ENCODE measurements around the gene POLR3A. TPM values are rescaled to one million over a fixed set of nuclear protein-coding genes. Genes with fewer than 3 reads are reported as not detected.
A peak's percentile ranks its signal among the peaks of the same experiment; 100 is the strongest.

Gene POLR3A
- total and polyA plus RNA-seq, 2 donors (not counting 1 experiment from before 2014, with no cell fraction given): 11.6 to 16.8 TPM

DNA sequence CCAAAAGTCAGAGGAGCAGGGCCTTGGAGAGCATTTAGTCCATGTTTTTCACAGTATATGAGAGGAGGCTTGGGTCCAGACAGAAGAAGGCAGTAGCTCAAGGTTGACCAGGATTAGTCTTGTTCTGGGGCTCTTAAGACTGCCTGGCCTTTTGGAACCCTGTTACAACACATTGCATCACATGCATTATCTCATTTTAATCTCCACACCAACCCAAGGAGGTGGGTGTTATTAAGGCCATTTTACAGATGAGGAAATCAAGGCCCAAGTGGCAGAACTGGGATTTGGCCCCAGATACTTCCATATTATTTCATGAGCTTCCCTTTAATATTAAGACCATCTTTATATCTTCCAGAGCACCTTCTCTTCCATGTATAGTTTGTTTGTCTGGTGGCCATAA is 43.2 kb upstream of the POLR3A start:
- Histone ChIP-seq H3K27me3 (ENCODE audit: control insufficient read depth, insufficient read depth, low read length) (no peaks in the 10 kb centered on the region), H3K9me3 (ENCODE audit: control insufficient read depth, insufficient read depth, low read depth, low read length) (no peaks in the 10 kb centered on the region), H3K4me2 (ENCODE audit: extremely low read depth, insufficient read depth, low read length) (no peak overlapping the region), H3K27ac (ENCODE audit: insufficient read depth, low read length) (no peak overlapping the region), H3K4me3 (replicated peaks in 1 of 4; ENCODE audit: control extremely low read depth in 1 of 4, insufficient read depth in 1 of 4, low read depth in 3 of 4, low read length in 4 of 4) (no peak overlapping the region), H4K20me1 (ENCODE audit: control insufficient read depth, extremely low read depth, insufficient read depth, low read length) (no peaks in the 10 kb centered on the region), H3K79me2 (ENCODE audit: control insufficient read depth, insufficient read depth, low read length) (no peaks in the 10 kb centered on the region), H3K36me3 (ENCODE audit: control insufficient read depth, insufficient read depth, low read length) (no peaks in the 10 kb centered on the region), H3K9ac (ENCODE audit: insufficient read depth, low read length) (no peak overlapping the region), H3K4me1 (ENCODE audit: control insufficient read depth, extremely low read depth, insufficient read depth, low read length) (no peaks in the 10 kb centered on the region), H2AFZ (ENCODE audit: low read length) (no peak overlapping the region)
- TF ChIP-seq, protein P1, sequence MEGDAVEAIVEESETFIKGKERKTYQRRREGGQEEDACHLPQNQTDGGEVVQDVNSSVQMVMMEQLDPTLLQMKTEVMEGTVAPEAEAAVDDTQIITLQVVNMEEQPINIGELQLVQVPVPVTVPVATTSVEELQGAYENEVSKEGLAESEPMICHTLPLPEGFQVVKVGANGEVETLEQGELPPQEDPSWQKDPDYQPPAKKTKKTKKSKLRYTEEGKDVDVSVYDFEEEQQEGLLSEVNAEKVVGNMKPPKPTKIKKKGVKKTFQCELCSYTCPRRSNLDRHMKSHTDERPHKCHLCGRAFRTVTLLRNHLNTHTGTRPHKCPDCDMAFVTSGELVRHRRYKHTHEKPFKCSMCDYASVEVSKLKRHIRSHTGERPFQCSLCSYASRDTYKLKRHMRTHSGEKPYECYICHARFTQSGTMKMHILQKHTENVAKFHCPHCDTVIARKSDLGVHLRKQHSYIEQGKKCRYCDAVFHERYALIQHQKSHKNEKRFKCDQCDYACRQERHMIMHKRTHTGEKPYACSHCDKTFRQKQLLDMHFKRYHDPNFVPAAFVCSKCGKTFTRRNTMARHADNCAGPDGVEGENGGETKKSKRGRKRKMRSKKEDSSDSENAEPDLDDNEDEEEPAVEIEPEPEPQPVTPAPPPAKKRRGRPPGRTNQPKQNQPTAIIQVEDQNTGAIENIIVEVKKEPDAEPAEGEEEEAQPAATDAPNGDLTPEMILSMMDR (conservative IDR thresholded peaks at IDR 0.05 in 1 of 2, IDR thresholded peaks at IDR 0.05 in 1 of 2; ENCODE audit: low read depth in 1 of 2, low read length in 2 of 2): no peak
- no peak for TF ChIP-seq EZH2 (IDR thresholded peaks at IDR 0.05; ENCODE audit: low read length, missing control alignments)
- peak in 1 of 2 donors; percentile 5 for DNase-seq (ENCODE audit: low read depth in 2 of 2)

- Histone ChIP-seq H3K79me2 (ENCODE audit: control insufficient read depth, insufficient read depth, low read length) (no peaks in the 10 kb centered on the region), H2AFZ (ENCODE audit: low read length) (no peak overlapping the region), H3K9me3 (ENCODE audit: control insufficient read depth, insufficient read depth, low read depth, low read length) (no peaks in the 10 kb centered on the region), H3K4me3 (replicated peaks in 1 of 4; ENCODE audit: control extremely low read depth in 1 of 4, insufficient read depth in 1 of 4, low read depth in 3 of 4, low read length in 4 of 4) (no peak overlapping the region), H4K20me1 (ENCODE audit: control insufficient read depth, extremely low read depth, insufficient read depth, low read length) (no peaks in the 10 kb centered on the region), H3K4me2 (ENCODE audit: extremely low read depth, insufficient read depth, low read length) (no peak overlapping the region), H3K9ac (ENCODE audit: insufficient read depth, low read length) (no peak overlapping the region), H3K4me1 (ENCODE audit: control insufficient read depth, extremely low read depth, insufficient read depth, low read length) (no peaks in the 10 kb centered on the region), H3K36me3 (ENCODE audit: control insufficient read depth, insufficient read depth, low read length) (no peaks in the 10 kb centered on the region), H3K27me3 (ENCODE audit: control insufficient read depth, insufficient read depth, low read length) (no peaks in the 10 kb centered on the region), H3K27ac (ENCODE audit: insufficient read depth, low read length) (no peak overlapping the region)
- no peak for TF ChIP-seq EZH2 (IDR thresholded peaks at IDR 0.05; ENCODE audit: low read length, missing control alignments)
- TF ChIP-seq, protein P1 (conservative IDR thresholded peaks at IDR 0.05 in 1 of 2, IDR thresholded peaks at IDR 0.05 in 1 of 2; ENCODE audit: low read depth in 1 of 2, low read length in 2 of 2): no peak
- DNase-seq (ENCODE audit: low read depth in 2 of 2): no peak
These were observed 42.5 kb upstream of the POLR3A start for GRCh38 chr10:78071857-78072179.

- H3K4me1 ChIP-seq (ENCODE audit: control insufficient read depth, extremely low read depth, insufficient read depth, low read length): no peaks in the 10 kb centered on the region
- H3K9me3 ChIP-seq (ENCODE audit: control insufficient read depth, insufficient read depth, low read depth, low read length): no peaks in the 10 kb centered on the region
- H3K36me3 ChIP-seq (ENCODE audit: control insufficient read depth, insufficient read depth, low read length): no peaks in the 10 kb centered on the region
- H4K20me1 ChIP-seq (ENCODE audit: control insufficient read depth, extremely low read depth, insufficient read depth, low read length): no peaks in the 10 kb centered on the region
- H3K4me3 ChIP-seq (replicated peaks in 1 of 4; ENCODE audit: control extremely low read depth in 1 of 4, insufficient read depth in 1 of 4, low read depth in 3 of 4, low read length in 4 of 4): no peak overlapping the region
- H3K27ac ChIP-seq (ENCODE audit: insufficient read depth, low read length): no peak overlapping the region
- no peak overlapping the region for H3K9ac ChIP-seq (ENCODE audit: insufficient read depth, low read length)
- TF ChIP-seq, protein P1 (conservative IDR thresholded peaks at IDR 0.05 in 1 of 2, IDR thresholded peaks at IDR 0.05 in 1 of 2; ENCODE audit: low read depth in 1 of 2, low read length in 2 of 2): no peak
- TF ChIP-seq EZH2 (IDR thresholded peaks at IDR 0.05; ENCODE audit: low read length, missing control alignments): no peak
- no peak overlapping the region for H3K4me2 ChIP-seq (ENCODE audit: extremely low read depth, insufficient read depth, low read length)
- DNase-seq (ENCODE audit: low read depth in 2 of 2): no peak
- no peaks in the 10 kb centered on the region for H3K79me2 ChIP-seq (ENCODE audit: control insufficient read depth, insufficient read depth, low read length)
- no peaks in the 10 kb centered on the region for H3K27me3 ChIP-seq (ENCODE audit: control insufficient read depth, insufficient read depth, low read length)
- H2AFZ ChIP-seq (ENCODE audit: low read length): no peak overlapping the region
These were observed 42.0 kb upstream of the POLR3A start for GRCh38 chr10:78071140-78071856.

Data from fibroblast of lung (primary cell).